D721Med (cell line): ENCODE measurements around the gene LILRA1.
"Not testable (repeated sequence)": the region's sequence is repeated elsewhere in the genome, so short reads cannot be mapped to it uniquely, and the experiment has no call there.

Experiments used
- DNase-seq: peaks from one replicate; pipeline ENCODE4 v3.0.0; 2011; ENCODE audit warnings: low spot score; ENCODE audit not compliant: insufficient read length
- FAIRE-seq: peaks from 2 replicates; lab custom pipeline; 2011; peaks lifted over from hg19 to GRCh38; lab: Jason Lieb, UNC
- CTCF ChIP-seq: IDR thresholded peaks from 2 replicates; pipeline ENCODE4 v1.5.1; 2012; ENCODE audit warnings: mild to moderate bottlenecking, control low read depth; ENCODE audit not compliant: insufficient read depth; ENCODE audit errors: missing control alignments

Gene LILRA1

GRCh38 chr19:54616057-54616456 is 22.6 kb downstream of the LILRA1 start:
- DNase-seq (no peak), FAIRE-seq (no peak)
- no peak for TF ChIP-seq CTCF

- no peak for DNase-seq
- TF ChIP-seq CTCF: no peak
- FAIRE-seq: no peak
These were observed 23.6 kb downstream of the LILRA1 start for GRCh38 chr19:54616821-54617560.

- TF ChIP-seq CTCF: no peak
- DNase-seq (no peak), FAIRE-seq (no peak)
These were observed 27.0 kb downstream of the LILRA1 start for GRCh38 chr19:54620464-54620863.

GRCh38 chr19:54622431-54622830 is 29.0 kb downstream of the LILRA1 start:
- TF ChIP-seq CTCF: no peak
- DNase-seq: no peak
- no peak for FAIRE-seq

- not testable (repeated sequence) for FAIRE-seq
These were observed 30.8 kb downstream of the LILRA1 start for GRCh38 chr19:54624234-54624633.

GRCh38 chr19:54624934-54625730 is 31.7 kb downstream of the LILRA1 start:
- DNase-seq, FAIRE-seq: not testable (repeated sequence)

More at GRCh38 chr19:54624234-54624633, 30.8 kb downstream of the LILRA1 start:
- not testable (repeated sequence) for DNase-seq

GRCh38 chr19:54626757-54627156 is 33.3 kb downstream of the LILRA1 start:
- TF ChIP-seq CTCF: no peak
- FAIRE-seq: no peak
- DNase-seq: no peak

GRCh38 chr19:54627912-54628311 is 34.5 kb downstream of the LILRA1 start:
- FAIRE-seq, DNase-seq: not testable (repeated sequence)

- not testable (repeated sequence) for FAIRE-seq, DNase-seq
These were observed 36.8 kb downstream of the LILRA1 start, which contains the start of gene LILRB1 for GRCh38 chr19:54630262-54630661. TSS of gene LILRB1 (plus strand) at chr19:54630484. CDS start at chr19:54631074, 590 bp downstream.
